IPS-NIHi11 (cell line): ENCODE measurements around the gene CEACAM3.
A peak's percentile ranks its signal among the peaks of the same experiment; 100 is the strongest.
"Not testable (repeated sequence)": the region's sequence is repeated elsewhere in the genome, so short reads cannot be mapped to it uniquely, and the experiment has no call there.

Experiments used
- DNase-seq: peaks from one replicate; pipeline ENCODE4 v3.0.0; 2012; ENCODE audit warnings: mixed read lengths, low spot score

Gene CEACAM3

GRCh38 chr19:41796362-41796761 lies at the start of gene CEACAM3:
CEACAM3 (plus strand) TSS chr19:41796587; CDS start chr19:41796678, 91 bp downstream.
- DNase-seq: no peak

DNA sequence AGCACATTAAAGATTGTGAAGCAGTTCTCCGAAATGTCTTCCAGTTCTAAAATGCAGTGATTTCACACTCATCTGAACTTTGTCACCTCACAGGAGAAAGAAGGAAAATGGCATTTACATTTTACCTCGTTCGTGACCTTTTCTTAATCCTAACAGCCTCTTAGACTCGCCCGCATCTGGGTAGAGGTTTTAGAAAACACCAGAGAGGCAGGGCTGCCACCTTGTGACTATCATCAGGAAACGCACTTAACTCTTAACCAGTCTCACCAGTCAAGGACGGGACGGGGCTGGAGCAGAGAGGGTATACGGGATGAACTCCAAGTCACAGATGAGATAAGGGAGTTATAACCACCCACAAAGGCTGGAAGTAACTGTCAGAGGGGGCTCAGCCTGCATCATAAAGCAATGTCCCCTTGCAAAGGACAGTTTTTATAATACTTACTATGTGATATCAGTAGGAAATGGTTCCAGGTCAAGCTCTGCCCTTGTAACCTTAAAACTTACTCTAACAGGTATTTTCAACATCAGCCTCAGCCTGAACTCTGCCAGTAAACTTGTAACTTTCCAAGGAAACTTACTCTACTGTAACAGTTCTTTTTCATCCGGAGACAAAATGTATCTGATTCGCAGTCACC lies 49.7 kb upstream of the CEACAM3 start:
- peak; percentile 39 for DNase-seq

DNA sequence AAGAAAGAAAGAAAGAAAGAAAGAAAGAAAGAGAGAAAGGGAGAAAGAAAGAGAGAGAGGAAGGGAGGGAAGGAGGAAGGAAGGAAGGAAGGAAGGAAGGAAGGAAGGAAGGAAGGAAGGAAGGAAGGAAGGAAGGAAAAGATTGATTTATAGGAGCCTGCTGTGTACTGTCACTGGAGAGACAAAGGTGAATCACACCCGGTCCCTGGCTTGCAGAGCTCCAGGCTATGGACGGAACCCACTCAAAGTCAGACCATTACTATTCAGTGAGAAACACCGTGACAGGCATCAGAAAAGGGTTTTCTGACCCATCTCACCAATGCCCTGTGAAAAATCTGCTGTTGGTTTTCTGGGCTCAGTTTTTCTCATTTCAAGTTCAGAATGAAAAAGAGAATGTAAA lies 48.4 kb upstream of the CEACAM3 start:
- DNase-seq: no peak

- DNase-seq: not testable (repeated sequence)
Measured at GRCh38 chr19:41750248-41751134, 45.9 kb upstream of the CEACAM3 start.

DNA sequence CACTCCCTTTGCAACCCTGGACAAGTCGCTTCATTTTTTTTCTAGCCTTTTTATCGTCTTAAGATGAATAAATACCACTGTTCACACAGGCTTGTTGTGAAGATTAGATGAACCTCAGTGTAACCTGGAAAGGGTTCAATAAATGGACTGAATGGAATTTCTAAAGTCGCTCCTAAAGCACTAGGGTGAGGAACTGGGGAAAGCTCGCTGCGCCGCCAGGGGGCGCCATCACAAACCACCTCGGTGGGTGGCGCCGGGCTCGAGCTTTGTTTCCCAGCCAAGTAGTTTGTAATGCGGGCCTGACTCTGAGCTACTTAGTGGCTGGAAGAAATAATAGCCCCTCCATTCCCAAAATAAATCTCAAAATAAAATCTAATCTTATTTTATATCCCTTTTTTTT lies 43.2 kb upstream of the CEACAM3 start:
- peak; percentile 62 for DNase-seq

DNA sequence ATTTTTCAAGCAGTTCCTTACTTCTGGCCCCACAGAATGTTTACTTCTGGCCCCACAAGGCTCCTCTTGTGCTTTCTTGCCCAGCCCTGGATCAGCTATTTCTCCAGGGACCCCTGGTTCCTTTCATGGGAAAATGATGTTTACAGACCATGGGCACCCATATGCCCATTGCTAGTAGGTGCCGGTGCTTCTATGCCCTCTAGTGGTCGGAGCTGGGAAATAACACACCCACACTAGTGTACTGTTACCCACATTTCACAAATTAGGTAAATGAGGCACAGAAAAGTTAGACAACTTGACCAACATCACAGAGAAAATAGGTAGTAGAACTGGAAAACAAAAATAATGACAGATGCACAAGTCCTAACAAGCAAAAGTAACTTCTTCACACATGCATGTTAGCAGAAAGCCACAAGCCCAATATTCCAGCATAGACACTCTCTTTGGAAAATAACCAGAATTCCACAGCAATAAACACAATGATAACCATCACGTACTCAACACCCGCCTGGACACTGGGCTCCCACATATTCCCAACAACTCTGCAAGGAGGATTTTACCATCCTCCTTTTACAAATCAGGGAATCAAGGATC lies 42.4 kb upstream of the CEACAM3 start:
- DNase-seq: peak; percentile 26

GRCh38 chr19:41755328-41755913 lies 41.0 kb upstream of the CEACAM3 start, which contains the start of gene CEACAM6:
CEACAM6 (plus strand) TSS chr19:41755530; CDS start chr19:41755639, 109 bp downstream.
- no peak for DNase-seq

DNA sequence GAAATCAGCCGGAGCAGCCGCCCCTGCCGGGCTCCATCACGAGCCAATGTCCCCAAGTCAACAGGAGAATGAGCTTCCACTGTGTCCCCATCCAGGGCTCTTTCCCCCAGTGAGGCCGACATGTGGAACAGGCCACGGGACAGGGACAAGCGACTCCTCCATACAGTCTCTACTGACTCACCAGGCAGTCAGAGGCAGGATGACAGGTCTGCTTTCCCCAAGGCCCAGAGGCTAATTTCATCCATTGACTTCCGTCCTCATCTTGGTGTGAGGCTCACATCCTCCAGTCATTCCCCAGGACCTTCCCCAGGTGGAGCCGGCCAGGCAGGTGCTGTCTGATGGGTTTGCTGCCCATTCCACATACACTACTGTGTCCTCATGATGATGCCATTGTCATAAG lies 37.5 kb upstream of the CEACAM3 start:
- DNase-seq: no peak

- no peak for DNase-seq
Measured at GRCh38 chr19:41767115-41767514, 29.3 kb upstream of the CEACAM3 start.

- not testable (repeated sequence) for DNase-seq
Measured at GRCh38 chr19:41768105-41768504, 28.3 kb upstream of the CEACAM3 start.

GRCh38 chr19:41769608-41770007 lies 26.8 kb upstream of the CEACAM3 start:
- no peak for DNase-seq

GRCh38 chr19:41771410-41771809 lies 25.0 kb upstream of the CEACAM3 start:
- no peak for DNase-seq

- no peak for DNase-seq
Measured at GRCh38 chr19:41774515-41774980, 21.8 kb upstream of the CEACAM3 start.

GRCh38 chr19:41776700-41777099 lies 19.7 kb upstream of the CEACAM3 start:
- DNase-seq: no peak

GRCh38 chr19:41783612-41784011 lies 12.8 kb upstream of the CEACAM3 start:
- no peak for DNase-seq

DNA sequence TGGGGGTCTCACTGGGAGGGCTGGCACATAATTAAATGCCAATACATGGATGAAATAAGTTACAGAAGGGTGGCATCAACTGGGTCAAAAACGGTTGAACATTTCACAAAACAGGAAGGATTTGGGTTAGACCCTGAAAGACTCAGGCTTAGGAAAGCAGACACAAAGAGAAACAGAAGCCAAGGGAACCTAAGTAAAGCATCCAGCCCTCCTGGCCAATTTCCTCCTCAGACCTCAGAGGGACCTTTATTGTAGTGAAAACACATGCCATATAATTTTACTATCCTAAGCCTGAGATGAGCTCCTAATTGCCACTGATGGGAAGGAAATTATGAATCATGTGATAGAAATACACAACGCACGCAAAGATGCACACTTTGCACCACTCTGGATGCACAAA lies 12.1 kb upstream of the CEACAM3 start:
- no peak for DNase-seq

DNA sequence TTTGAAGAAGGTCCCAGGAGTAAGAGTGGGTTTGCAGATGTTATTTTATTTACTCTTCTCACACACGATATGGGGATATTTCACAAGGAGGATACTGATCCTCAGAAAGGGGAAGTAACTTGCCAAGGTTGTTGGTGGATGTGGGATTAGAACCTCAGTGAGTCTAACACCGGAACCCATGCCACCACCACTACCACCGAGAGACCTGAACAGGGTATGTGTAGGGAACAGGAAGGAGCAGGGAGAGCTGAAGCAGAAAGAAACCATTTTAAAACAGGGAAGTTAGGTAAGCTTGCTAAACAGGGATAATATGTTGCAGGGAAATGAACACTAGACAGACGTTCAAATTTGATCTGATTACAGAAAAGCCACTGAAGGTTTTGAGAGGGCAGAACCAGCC lies 11.6 kb upstream of the CEACAM3 start:
- DNase-seq: no peak

GRCh38 chr19:41785653-41786052 lies 10.7 kb upstream of the CEACAM3 start:
- peak; percentile 88 for DNase-seq

DNA sequence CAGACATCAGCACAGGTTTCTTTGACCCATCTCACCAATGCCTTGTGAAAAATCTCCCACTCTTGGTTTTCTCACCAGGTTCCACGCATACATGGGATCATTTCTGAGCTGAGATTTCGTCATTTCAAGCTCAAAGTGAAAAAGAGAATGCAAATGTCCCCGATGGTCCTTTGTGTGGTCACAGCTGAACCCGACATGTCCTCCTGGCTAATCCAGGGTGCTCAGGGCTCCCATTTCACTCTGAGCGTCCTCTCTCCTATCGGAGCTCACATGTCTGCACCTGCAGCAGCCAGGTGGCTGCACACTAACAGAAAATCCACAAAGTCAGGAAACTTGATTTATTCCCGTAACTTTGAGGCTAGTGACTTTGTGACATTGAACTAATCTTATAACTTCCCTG lies 9.3 kb upstream of the CEACAM3 start:
- DNase-seq: no peak

- not testable (repeated sequence) for DNase-seq
Measured at GRCh38 chr19:41788518-41788917, 7.9 kb upstream of the CEACAM3 start.

DNA sequence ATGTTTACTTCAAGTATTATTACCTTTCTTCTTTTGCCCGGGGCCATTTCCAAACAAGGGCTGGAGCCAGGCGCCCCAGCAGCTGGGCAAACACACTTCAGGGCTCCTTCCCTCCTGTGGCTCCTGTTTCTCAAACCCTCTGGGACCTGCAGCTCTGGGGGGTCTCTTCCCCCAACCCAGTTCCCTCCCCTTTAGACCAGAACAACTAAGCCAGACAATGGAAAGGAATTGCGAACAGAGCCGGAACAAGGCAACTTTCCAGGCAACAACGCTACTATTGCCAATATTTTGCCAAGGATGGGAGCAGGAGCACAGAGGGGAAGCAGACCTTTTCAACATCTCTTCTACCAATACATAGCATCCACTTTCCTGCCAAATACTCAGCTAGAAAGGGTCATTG lies 7.3 kb upstream of the CEACAM3 start:
- DNase-seq: not testable (repeated sequence)
